GM13976 (cell line): Measurements from ENCODE around the gene SCTR.

ENCODE experiments used
- DNase-seq: peaks from one replicate; pipeline ENCODE4 v3.0.0; 2012; ENCODE audit warnings: low spot score
- CTCF ChIP-seq: IDR thresholded peaks from 2 replicates; pipeline ENCODE4 v1.5.1; 2012; ENCODE audit warnings: borderline replicate concordance, mild to moderate bottlenecking; ENCODE audit not compliant: insufficient read depth; ENCODE audit errors: extremely low read depth, missing control alignments, control extremely low read depth
- in situ Hi-C: fragments of 300-500 bp; cut with MboI; formaldehyde crosslinking; loops from one replicate; pipeline ENCODE4 v1.12.0; 2022; ENCODE audit warnings: low sequenced_read_pairs, mixed read lengths, inconsistent platforms; ENCODE audit not compliant: unreplicated experiment

Gene SCTR

DNA sequence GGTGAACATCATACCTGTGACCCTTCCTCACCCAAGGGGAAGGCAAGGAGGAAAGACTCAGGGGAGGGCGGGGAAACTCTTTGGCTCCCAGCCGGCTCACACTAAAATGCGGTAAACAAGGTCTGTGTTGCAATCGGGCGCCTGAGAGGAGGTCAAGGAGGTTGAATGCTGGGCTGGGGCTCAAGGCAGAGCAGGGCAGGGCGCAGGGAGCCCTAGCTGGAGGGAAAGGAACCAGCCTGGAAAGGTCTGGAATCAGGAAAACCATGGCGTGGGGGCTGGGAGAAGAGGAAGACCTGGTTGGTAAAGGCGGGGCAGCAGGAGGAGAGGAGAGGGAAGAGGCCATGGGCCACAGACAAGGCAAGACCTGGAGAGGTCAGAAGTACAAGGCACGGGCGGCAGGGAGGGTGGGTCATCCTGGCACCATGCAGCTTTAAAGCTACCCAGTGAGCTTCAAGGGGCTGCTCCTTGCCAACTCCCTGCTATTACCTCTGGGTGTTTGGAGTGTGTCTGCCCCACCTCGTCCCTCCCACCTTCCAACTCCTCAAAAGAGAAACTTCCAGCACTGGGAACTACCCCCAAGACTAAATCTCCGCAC, 97.4 kb downstream of the SCTR start:
- no peak for TF ChIP-seq CTCF
- in situ Hi-C loops, result no loop called here
- no peak for DNase-seq

GRCh38 chr2:119426396-119426675, 97.9 kb downstream of the SCTR start:
- no peak for DNase-seq
- in situ Hi-C loops, result no loop called here
- no peak for TF ChIP-seq CTCF

DNA sequence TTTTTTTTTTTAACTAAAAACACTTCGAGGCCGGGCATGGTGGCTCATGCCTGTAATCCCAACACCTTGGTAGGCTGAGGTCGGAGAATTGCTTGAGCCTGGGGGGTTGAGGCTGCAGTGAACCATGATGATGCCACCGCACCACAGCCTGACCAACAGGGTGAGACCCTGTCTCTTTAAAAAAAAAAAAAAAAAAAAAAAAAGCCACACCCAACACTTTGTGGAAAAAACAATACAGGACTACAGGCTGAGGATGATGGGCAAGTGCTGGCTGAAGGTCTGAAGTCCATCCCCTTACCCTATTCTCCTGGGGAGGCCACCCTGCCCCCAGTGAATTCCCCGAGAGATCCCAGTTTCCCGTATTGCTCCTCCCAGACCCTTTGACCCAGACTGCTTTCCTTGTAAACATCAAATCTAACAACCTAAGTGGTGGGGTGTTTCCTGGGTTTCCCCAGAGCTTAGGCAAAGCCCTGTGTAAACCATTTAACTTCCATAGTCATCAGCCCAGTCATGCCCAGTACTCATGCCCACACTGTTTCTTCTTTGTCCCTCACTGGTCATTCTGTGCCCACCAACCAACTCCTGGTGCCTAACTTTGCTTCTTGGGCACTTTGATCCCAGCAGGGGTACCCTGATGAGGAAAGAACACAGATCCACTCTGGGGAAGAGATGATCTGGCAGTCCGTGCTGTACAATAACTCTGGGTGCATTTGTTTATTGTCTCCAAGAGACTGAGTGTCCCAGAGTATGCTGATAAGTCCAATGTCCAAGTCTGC, 98.5 kb downstream of the SCTR start:
- no peak for TF ChIP-seq CTCF
- no peak for DNase-seq
- in situ Hi-C loops, result no loop called here

DNA sequence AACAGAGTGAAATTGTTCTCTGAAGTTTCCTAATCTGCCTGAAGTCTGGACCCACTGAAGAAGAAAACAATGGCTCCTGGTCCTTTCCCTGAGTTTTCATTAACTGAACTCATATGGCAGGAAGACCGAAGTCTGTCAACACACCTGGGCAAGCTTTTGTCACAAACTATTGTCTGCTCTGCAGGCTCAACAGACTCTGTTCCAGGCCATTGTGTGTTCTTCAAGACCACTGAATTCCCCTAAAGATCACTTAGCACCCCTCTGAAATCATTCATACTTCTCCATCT, 99.2 kb downstream of the SCTR start:
- in situ Hi-C loops, result no loop called here
- no peak for TF ChIP-seq CTCF
- no peak for DNase-seq

DNA sequence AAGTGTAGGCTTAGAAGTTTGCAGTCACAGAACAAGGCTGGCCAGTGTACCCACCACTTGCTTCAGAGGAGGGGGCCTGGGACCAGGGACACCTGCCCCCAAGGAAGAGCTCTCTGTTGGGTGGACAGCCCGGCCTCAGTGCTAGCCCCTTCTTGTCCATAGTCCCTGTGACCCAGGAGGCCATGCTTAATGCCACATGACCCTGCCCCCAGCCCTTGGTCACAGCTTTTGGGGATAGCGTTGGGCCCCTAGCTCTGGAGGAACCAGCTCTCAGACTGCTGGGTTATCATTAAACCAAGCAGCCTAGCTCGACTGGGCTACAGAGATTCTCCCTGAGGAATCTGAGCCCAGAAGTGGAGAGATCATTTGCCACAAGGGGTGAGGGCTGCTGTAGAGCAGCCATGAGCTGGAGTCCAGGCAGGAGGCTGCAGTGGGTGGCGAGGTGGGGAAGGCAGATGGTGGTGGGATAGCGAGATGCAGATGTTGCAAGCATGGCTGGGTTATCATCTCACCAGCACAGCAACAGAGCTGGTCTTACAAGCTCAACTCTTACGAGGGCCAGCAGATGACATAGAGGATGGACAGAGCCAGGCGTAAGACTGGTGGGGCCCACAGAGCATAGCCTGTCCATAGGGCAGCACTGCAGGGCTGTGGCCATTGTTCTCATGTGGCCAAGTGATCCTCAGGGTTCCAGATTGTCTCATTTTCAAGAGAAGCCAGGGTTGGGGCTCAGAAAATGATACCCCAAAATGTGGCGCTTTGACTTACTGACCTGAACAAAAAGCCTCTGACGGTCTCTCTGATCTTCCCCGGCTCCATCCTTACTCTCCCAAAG, 99.8 kb downstream of the SCTR start:
- TF ChIP-seq CTCF, result no peak
- no peak for DNase-seq
- in situ Hi-C loops, result no loop called here

DNA sequence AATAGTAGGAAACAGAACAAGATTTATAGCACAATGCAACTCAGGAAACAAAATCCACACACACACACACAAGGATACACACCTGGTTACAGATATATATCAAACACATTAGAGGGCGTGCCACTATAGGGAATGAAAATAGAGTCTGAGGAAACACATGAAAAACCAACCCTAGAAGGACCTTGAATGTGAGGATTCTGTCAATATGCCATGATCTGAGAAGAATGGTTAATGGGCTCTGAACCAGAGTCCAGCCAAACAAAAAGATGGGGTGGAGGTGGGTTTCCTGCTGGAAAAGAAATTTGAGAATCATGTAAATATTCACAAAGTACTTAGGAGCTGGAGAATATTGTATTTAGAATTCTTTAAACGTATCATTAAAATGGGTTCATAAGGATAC, 100.5 kb downstream of the SCTR start:
- DNase-seq, result no peak
- in situ Hi-C loops, result no loop called here
- TF ChIP-seq CTCF, result no peak
